GM12875 (cell line): Measurements from ENCODE around the gene PIGM.

Source experiments
- H3K4me3 ChIP-seq: one replicate; pipeline ENCODE4 v1.5.1; 2011; ENCODE audit warnings: low read depth, low read length, control low read depth
- TF ChIP-seq, protein P1 (sequence below): IDR thresholded peaks from 2 replicates; pipeline ENCODE4 v1.5.1; 2011; ENCODE audit warnings: low read depth, mild to moderate bottlenecking, control low read depth, inconsistent platforms, low read length, moderate library complexity, borderline replicate concordance; ENCODE audit not compliant: insufficient read depth

Gene PIGM

DNA sequence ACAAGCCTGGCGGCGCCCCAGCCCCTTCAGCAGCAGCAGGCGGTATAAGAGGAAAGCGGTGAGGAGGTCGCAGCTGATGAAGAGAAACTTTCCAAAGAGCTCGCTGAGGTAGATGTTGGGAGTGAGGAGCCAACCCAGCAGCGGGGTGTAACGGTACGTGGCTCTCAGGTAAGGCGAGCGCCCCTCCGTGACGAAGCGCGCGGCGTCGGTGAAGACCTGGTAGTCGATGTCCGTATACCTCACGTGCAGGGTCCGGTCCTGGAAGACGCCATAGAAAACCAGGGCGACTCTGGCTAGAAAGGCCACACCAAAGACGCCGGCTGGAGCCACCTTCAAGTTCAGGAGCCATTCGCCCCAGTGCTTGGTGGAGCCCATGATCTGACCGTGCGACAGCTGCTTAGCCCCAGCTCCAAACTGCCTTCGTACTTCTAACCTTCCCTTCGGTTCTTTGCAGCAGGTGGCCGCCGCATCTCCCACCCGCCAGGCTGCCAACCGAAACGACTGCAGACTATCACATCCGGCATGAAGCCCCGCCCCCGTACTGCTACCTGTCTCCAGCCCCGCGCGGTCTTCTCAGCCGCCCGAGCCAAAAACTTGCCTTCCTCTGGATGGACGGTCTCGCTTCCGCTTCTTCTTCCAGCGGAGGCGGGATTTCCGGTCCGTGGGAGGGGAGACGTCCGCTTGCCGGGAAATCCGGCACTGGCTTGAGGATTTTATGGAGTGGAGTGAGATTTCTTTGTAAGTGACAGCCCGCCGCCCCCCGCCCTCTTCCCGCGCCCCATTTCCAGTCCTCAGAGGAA lies at the start of gene PIGM:
Gene PIGM, minus strand, starts transcription at position 626 of the 800 bp plus-strand sequence. Its CDS starts 251 bp downstream, at position 375.
- H3K4me3 ChIP-seq, result peak within 1 kb of the TSS; percentile 66
- TF ChIP-seq, protein P1, sequence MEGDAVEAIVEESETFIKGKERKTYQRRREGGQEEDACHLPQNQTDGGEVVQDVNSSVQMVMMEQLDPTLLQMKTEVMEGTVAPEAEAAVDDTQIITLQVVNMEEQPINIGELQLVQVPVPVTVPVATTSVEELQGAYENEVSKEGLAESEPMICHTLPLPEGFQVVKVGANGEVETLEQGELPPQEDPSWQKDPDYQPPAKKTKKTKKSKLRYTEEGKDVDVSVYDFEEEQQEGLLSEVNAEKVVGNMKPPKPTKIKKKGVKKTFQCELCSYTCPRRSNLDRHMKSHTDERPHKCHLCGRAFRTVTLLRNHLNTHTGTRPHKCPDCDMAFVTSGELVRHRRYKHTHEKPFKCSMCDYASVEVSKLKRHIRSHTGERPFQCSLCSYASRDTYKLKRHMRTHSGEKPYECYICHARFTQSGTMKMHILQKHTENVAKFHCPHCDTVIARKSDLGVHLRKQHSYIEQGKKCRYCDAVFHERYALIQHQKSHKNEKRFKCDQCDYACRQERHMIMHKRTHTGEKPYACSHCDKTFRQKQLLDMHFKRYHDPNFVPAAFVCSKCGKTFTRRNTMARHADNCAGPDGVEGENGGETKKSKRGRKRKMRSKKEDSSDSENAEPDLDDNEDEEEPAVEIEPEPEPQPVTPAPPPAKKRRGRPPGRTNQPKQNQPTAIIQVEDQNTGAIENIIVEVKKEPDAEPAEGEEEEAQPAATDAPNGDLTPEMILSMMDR, result no peak

DNA sequence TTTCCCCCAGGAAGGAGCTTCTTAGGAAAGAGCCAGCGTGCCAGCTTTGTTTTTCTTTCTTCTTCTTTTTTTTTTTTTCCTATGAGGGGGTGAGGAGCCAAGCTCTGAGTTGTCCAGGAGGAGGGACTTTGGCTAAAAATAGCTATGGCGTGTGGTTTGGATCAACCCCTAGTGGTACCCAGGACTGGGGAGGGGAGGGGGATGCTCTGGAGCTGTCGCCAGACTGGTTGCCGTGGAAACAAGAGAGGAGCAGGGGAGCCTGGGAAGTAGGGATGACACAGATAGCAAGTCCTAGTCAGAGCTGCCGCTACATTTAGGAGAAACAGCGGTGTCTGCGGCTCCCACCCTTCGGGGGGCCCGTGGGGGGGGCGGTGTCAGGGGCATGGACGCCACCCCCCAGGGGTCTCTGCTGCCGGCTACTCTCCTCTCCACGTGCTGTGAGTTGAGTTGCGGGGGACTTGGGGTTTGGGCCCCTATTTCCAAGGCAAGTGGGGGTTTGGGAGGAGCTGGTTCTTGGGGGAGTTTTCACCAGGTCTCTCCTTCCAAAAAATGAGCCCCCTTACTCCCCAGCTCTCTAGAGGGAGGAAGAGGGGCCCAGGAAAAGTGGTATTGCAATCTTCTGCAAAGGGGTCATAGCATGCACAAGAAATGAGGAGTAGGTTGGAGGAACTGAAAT lies 49.6 kb upstream of the PIGM start, which contains the start of gene KCNJ9:
Gene KCNJ9, plus strand, starts transcription at position 278 of the 676 bp plus-strand sequence. CDS start 2,493 bp downstream, outside the sequence.
- H3K4me3 ChIP-seq, result no peak within 1 kb of the TSS
- TF ChIP-seq, protein P1, result no peak

DNA sequence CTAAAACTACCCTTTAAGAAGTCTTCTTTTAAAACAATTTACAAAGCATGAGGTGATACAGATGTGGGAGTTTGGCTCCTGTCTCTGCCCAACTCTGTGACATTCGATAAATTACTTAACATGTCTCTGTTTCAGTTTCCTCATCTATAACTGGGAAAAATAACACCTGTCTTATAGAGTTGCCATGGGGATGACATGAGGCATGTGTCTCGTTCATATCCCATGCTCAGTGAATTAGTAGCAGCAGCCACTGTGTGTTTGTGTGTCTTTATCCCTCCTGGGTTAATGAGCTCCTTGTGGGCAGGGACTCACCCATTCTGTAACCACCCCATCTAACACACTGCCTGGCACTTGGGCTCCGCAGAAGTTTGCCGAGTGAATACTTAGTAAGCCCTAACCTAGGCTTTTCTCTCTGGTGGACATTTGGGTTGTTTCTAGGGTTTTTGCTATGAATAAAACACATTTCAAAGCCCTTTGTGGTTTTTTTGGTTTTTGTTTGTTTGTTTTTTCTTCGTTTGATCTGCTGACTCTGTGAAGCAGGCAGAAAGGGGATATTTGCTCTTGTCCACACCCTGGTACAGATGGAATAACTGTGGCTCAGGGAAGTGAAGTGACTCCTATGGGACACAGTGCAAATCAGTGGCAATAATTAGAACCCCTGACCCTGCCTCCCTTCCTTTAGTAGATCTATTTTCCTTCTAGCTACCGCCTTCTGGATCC lies 48.8 kb upstream of the PIGM start:
- no peak overlapping the region for H3K4me3 ChIP-seq
- TF ChIP-seq, protein P1, result no peak

DNA sequence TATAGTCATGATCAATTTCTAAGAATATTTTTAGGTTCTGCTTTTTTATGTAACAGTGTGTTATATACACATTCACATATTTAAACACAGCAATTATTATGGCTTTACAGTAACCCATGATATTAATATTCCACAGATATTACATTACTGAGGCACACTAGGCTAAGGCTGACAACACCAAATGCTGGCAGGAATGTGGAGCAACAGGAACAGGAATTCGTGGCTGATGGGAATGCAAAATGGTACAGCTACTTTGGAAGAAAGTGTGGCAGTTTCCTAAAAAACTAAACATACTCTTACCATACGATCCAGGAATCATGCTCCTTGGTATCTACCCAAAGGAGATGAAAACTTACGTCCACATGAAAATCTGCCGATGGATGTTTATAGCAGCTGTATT lies 47.7 kb upstream of the PIGM start:
- no peak overlapping the region for H3K4me3 ChIP-seq
- TF ChIP-seq, protein P1, result no peak

DNA sequence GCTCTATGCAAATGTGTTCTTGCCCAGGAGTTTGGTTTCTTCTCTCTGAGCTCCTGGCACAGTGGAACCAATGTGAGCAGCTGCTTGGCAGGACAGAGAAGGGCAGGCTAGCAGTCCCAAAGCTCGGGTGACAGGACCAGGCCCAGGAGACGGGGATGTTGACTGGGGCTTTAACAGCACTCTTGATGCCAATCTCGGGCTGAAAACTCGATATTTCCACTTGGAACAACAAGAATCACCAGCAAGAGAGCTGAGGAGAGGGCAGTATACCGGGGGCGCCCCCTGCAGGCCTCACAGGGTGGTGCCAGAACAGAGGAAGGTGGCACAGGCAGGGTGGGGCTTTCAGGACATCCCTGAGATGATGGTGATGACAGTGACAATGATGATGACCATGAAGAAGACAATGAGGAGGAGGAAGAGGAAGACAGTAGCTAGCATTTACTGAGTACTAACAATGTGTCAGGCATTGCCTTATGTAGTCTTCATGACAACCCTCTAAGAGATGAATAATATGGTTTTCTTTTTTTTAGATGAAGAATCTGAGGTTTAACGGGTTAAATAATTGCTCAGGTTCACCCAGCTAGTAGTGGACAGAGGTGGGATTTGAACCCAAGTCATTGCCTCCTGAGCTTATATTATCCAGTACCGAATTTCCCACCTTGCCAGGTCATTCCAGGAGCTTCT lies 46.9 kb upstream of the PIGM start:
- TF ChIP-seq, protein P1, result peak; percentile 93
- H3K4me3 ChIP-seq, result no peak overlapping the region

DNA sequence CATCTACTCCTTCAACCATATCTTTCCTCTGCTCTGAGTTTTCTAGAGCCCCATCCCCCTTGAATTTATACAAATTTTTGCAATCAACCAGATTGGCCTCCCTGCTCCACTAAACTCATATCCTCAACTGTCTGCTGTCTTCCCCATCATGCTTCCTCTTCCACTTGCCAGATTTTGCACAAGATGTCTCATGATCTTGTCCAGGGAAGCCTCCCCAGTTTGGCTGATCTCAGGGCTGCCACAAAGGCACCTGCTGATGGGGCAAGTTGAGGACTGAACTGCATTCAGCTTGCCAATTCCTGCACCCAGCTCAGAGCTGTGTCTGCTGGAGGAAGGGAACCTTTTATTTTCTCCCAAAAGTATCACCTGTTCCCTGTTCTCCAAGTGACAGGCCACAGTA lies 45.7 kb upstream of the PIGM start:
- TF ChIP-seq, protein P1, result no peak
- H3K4me3 ChIP-seq, result no peak overlapping the region
